CD8-positive, alpha-beta memory T cell (primary cell): ENCODE measurements around the gene COL27A1. TPM values are rescaled to one million over a fixed set of nuclear protein-coding genes. Genes with fewer than 3 reads are reported as not detected.

Source experiments
- CTCF ChIA-PET: fragments of 350-600 bp; sonication (Branson Sonifier 250); formaldehyde crosslinking; loops from one replicate; lab custom pipeline; 2021; ENCODE audit warnings: antibody characterized with exemption; lab: Charles Lee
- POLR2A ChIA-PET: fragments of 350-600 bp; sonication (Branson Sonifier 250); formaldehyde crosslinking; loops from one replicate; lab custom pipeline; 2021; ENCODE audit warnings: antibody characterized with exemption; lab: Charles Lee
- DNase-seq, 5 donors: peaks; one replicate each; pipeline versions ENCODE4 v3.0.0 to v3.0.0-alpha.2; 2020 to 2022; ENCODE audit warnings: mixed read lengths in 1 of 5
- H3K27ac ChIP-seq: one replicate; pipeline ENCODE4 v1.7.0; 2013; ENCODE audit warnings: low read depth, mild to moderate bottlenecking, low read length, moderate library complexity
- H3K27me3 ChIP-seq: 2 replicates; pipeline ENCODE4 v1.7.0; 2013; ENCODE audit warnings: low read length, mild to moderate bottlenecking; ENCODE audit not compliant: insufficient read depth, poor library complexity, severe bottlenecking
- H3K36me3 ChIP-seq: 2 replicates; pipeline ENCODE4 v1.7.0; 2013; ENCODE audit warnings: mild to moderate bottlenecking, low read length, moderate library complexity; ENCODE audit not compliant: insufficient read depth
- H3K4me1 ChIP-seq: 2 replicates; pipeline ENCODE4 v1.7.0; 2013; ENCODE audit warnings: mild to moderate bottlenecking, low read length, moderate library complexity; ENCODE audit not compliant: insufficient read depth
- H3K4me3 ChIP-seq: 2 replicates; pipeline ENCODE4 v1.7.0; 2013; ENCODE audit warnings: mild to moderate bottlenecking, low read length
- H3K9me3 ChIP-seq: 2 replicates; pipeline ENCODE4 v1.7.0; 2013; ENCODE audit warnings: mild to moderate bottlenecking, low read length
- H3K27ac Mint-ChIP-seq, 8 donors: one replicate each; pipeline ENCODE4 v1.8.0; 2020 to 2021; ENCODE audit warnings: mixed read lengths in 8 of 8, mild to moderate bottlenecking in 6 of 8, inconsistent platforms in 3 of 8, moderate library complexity in 3 of 8
- H3K27me3 Mint-ChIP-seq, 2 donors: one replicate each; pipeline ENCODE4 v1.8.0; 2020 to 2021; ENCODE audit warnings: mixed read lengths in 2 of 2, mild to moderate bottlenecking in 1 of 2, moderate library complexity in 1 of 2
- H3K36me3 Mint-ChIP-seq, 3 donors: one replicate each; pipeline ENCODE4 v1.8.0; 2020 to 2021; ENCODE audit warnings: mixed read lengths in 3 of 3, inconsistent platforms in 1 of 3, mild to moderate bottlenecking in 1 of 3
- H3K4me1 Mint-ChIP-seq, 3 donors: one replicate each; pipeline ENCODE4 v1.8.0; 2020 to 2021; ENCODE audit warnings: mixed read lengths in 3 of 3, inconsistent platforms in 1 of 3, mild to moderate bottlenecking in 1 of 3
- H3K4me3 Mint-ChIP-seq, 7 donors: one replicate each; pipeline ENCODE4 v1.8.0; 2020 to 2021; ENCODE audit warnings: mixed read lengths in 7 of 7, mild to moderate bottlenecking in 6 of 7, moderate library complexity in 4 of 7, inconsistent platforms in 2 of 7
- H3K9me3 Mint-ChIP-seq, 5 donors: one replicate each; pipeline ENCODE4 v1.8.0; 2020 to 2022; ENCODE audit warnings: mixed read lengths in 5 of 5, mild to moderate bottlenecking in 3 of 5, moderate library complexity in 2 of 5, inconsistent platforms in 1 of 5
- polyA plus RNA-seq: library from polyadenylated mRNA; unstranded; fragments of 300-500 nt; fragmentation: Illumina TruSeq; gene quantifications from one replicate; pipeline ENCODE4 v1.2.3, GENCODE V29; 2021
- total RNA-seq, 2 experiments: library from RNA; stranded (reverse); gene quantifications; one replicate each; pipeline ENCODE4 v1.2.3, GENCODE V29; 2021

The COL27A1 gene
- total and polyA plus RNA-seq, 3 experiments from 2014 or later, result 0.86 to 1.6 TPM; not detected in 1

GRCh38 chr9:114121227-114122135, 33.9 kb upstream of the COL27A1 start:
- H3K4me1 ChIP-seq, result no peaks in the 10 kb centered on the region
- H3K36me3 Mint-ChIP-seq, result no peaks in the 10 kb centered on the region
- H3K4me3 Mint-ChIP-seq, result no peak overlapping the region
- H3K9me3 ChIP-seq, result no peaks in the 10 kb centered on the region
- H3K27me3 Mint-ChIP-seq, result peaks cover 9 to 25% of the 10 kb centered on the region in 2 donors
- H3K4me1 Mint-ChIP-seq, result no peaks in the 10 kb centered on the region
- H3K36me3 ChIP-seq, result no peaks in the 10 kb centered on the region
- DNase-seq, result no peak
- H3K4me3 ChIP-seq, result no peak overlapping the region
- no peaks in the 10 kb centered on the region for H3K27me3 ChIP-seq
- H3K9me3 Mint-ChIP-seq, result no peaks in the 10 kb centered on the region
- POLR2A ChIA-PET, result no interaction called here
- H3K27ac ChIP-seq, result no peak overlapping the region
- CTCF ChIA-PET, result no interaction called here
- H3K27ac Mint-ChIP-seq, result no peak overlapping the region

DNA sequence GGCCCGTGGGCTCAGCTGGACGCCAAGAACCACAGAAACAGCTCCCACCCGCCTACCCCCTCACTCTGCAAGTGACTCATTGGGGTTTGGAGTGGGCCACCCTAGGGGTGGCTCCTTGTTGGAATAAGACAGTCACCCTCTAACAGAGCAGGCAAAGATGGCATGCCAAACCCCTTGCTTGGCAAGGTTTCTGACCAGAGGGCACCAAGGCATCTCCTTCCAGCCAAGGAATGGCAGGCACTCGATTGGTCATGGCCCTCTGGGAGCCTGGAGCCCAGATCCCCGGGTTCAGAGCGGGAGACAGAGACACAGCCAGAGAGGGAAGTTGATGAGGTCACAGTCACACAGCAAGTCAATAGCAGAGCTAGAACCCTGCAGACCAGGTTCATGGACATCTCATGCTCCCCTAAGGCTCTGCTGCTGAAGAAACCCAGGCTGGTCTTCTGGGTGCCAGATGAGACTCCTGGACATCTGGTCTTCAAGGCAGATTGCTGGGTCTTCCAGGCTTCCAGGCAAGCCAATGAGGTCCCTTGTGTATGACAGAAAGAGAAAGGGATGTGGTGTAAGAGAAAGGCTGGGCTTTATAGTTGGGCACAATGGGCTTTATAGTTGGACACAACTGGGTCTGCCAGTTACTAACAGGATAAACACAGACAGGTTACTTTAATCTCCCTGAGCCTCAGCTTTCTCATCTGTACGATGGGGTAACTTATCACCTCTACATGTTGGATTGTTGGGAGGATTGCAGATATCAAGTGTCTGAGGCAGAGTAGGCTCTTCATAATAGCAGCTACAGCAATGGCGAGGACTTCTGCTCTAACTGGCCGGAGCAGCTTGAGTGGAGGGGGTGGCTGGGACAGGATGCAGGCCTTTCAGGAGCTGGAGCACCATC, 33.0 kb upstream of the COL27A1 start:
- H3K4me3 Mint-ChIP-seq, result no peak overlapping the region
- no peaks in the 10 kb centered on the region for H3K4me1 Mint-ChIP-seq
- Histone ChIP-seq H3K27me3 (no peaks in the 10 kb centered on the region), H3K36me3 (no peaks in the 10 kb centered on the region), H3K9me3 (no peaks in the 10 kb centered on the region), H3K27ac (no peak overlapping the region), H3K4me1 (no peaks in the 10 kb centered on the region), H3K4me3 (no peak overlapping the region)
- no peaks in the 10 kb centered on the region for H3K36me3 Mint-ChIP-seq
- peaks cover 6 to 24% of the 10 kb centered on the region in 2 donors for H3K27me3 Mint-ChIP-seq
- peaks cover 0 to 4% (median 2%) of the 10 kb centered on the region in 5 donors for H3K9me3 Mint-ChIP-seq
- ChIA-PET CTCF (no interaction called here), POLR2A (no interaction called here)
- H3K27ac Mint-ChIP-seq, result no peak overlapping the region
- DNase-seq, result no peak

DNA sequence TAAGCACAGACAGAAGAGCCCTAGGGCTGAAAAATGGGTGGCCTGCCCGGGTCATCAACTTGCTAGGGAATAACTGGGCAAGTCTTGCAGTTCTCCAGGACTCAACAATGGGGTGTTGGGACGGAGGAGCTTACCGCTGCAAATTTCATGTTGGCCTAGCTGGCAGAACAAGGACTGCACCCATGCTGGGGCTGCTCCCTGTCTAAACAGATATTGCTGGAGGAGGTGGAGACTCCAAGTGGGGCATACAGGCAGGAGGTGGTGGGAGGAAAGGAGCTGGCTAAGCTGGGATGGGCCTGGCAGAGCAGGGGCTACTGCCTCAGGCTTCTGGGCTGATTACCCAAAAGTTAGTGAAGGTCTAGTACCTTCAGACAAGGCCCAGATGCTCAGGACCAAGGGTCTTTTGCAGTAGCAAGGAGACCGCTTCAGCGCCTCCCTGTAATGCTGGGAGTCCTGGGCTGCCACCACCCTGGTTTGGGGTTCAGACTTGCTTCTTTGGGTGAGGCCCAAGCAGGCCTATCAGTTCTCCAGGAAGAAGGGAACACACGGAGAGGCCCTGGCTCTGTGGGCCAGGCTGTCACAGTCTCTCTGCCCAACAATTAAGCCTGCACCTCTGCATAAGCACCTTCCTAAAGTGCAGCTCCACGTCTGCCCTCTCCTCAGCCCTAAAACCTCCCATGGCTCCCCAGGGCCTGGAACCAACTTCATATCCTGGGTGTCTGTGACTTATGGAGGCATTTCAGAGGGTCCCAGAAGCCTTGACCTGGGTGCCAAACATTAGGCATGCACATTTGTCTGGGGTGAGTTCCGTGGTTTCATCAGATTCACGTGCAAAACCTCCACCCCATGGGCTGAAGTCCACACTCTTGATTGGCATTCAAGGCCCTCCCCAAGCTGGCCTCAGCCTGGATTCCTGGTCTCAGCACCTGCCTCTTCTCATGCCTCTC, 32.0 kb upstream of the COL27A1 start:
- H3K27me3 Mint-ChIP-seq, result peaks cover 11 to 20% of the 10 kb centered on the region in 2 donors
- Histone ChIP-seq H3K9me3 (no peaks in the 10 kb centered on the region), H3K36me3 (no peaks in the 10 kb centered on the region), H3K4me3 (no peak overlapping the region), H3K27me3 (no peaks in the 10 kb centered on the region), H3K27ac (no peak overlapping the region), H3K4me1 (no peaks in the 10 kb centered on the region)
- no peak overlapping the region for H3K27ac Mint-ChIP-seq
- ChIA-PET POLR2A (no interaction called here), CTCF (interaction anchor here (1.0 kb wide), 1 partner anchor 16 kb away, joined by 3 read pairs; no protein-coding TSS in a partner anchor)
- peaks cover 0 to 4% (median 0%) of the 10 kb centered on the region in 3 donors for H3K36me3 Mint-ChIP-seq
- DNase-seq, result no peak
- no peaks in the 10 kb centered on the region for H3K4me1 Mint-ChIP-seq
- no peak overlapping the region for H3K4me3 Mint-ChIP-seq
- peaks cover 0 to 13% (median 10%) of the 10 kb centered on the region in 5 donors for H3K9me3 Mint-ChIP-seq

- ChIA-PET CTCF (no interaction called here), POLR2A (no interaction called here)
- no peak for DNase-seq
- peaks cover 0 to 7% (median 0%) of the 10 kb centered on the region in 3 donors for H3K36me3 Mint-ChIP-seq
- Histone ChIP-seq H3K27me3 (no peaks in the 10 kb centered on the region), H3K4me3 (no peak overlapping the region), H3K9me3 (no peaks in the 10 kb centered on the region), H3K36me3 (no peaks in the 10 kb centered on the region), H3K4me1 (no peaks in the 10 kb centered on the region), H3K27ac (no peak overlapping the region)
- no peaks in the 10 kb centered on the region for H3K4me1 Mint-ChIP-seq
- peaks cover 8 to 19% of the 10 kb centered on the region in 2 donors for H3K27me3 Mint-ChIP-seq
- peak overlapping the region in 1 of 8 donors; percentile 55 for H3K27ac Mint-ChIP-seq
- peaks cover 0 to 16% (median 10%) of the 10 kb centered on the region in 5 donors for H3K9me3 Mint-ChIP-seq
- no peak overlapping the region for H3K4me3 Mint-ChIP-seq
Observed at GRCh38 chr9:114124138-114124537, 31.2 kb upstream of the COL27A1 start.

DNA sequence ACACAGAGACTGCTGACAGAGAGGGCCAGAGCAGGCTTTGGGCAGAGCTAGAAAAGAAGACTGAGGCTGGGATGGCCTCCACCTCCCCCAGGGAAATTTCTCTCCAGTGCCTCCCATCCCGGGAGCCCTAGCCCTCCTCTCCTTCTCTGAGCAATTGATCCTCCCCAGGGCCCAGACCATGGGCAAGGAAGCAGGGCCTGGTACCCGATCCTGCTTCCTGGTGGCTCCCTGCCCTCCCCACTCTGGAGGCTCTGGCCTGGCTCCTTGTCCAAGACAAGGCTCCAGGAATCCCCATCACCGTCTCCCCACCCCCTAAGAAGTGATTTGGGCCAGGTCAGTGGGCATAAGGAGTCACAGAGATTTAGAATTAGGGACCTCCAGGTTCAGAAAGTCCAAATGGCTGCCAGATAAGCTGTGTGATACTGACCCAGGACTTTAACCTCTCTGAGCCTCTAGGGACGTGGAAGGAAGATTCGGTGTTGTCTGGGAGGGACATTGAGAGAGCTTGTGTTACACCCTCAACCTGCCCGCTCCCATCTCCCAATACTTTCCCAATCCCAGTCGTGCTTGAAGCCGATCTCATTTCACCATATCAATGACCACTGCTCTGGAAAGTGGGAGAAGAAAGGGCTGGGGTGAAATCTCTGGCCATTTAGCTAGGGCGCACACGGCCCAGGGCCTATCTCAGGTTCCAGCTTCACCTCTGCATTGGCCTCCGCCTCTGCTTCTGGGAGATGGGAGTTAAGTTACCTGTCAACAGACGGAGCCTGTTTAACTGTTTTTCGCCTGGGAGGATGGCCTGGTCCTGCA, 30.5 kb upstream of the COL27A1 start:
- H3K27me3 Mint-ChIP-seq, result peaks cover 14 to 25% of the 10 kb centered on the region in 2 donors
- CTCF ChIA-PET, result no interaction called here
- Histone ChIP-seq H3K36me3 (no peaks in the 10 kb centered on the region), H3K4me1 (no peaks in the 10 kb centered on the region), H3K4me3 (no peak overlapping the region), H3K9me3 (no peaks in the 10 kb centered on the region), H3K27ac (no peak overlapping the region), H3K27me3 (no peaks in the 10 kb centered on the region)
- no peak overlapping the region for H3K27ac Mint-ChIP-seq
- H3K9me3 Mint-ChIP-seq, result peaks cover 0 to 16% (median 10%) of the 10 kb centered on the region in 5 donors
- H3K36me3 Mint-ChIP-seq, result peaks cover 0 to 7% (median 0%) of the 10 kb centered on the region in 3 donors
- H3K4me1 Mint-ChIP-seq, result no peaks in the 10 kb centered on the region
- POLR2A ChIA-PET, result no interaction called here
- no peak for DNase-seq
- H3K4me3 Mint-ChIP-seq, result no peak overlapping the region

GRCh38 chr9:114125476-114126013, 29.8 kb upstream of the COL27A1 start:
- Histone ChIP-seq H3K4me3 (no peak overlapping the region), H3K27ac (no peak overlapping the region), H3K27me3 (no peaks in the 10 kb centered on the region), H3K9me3 (no peaks in the 10 kb centered on the region), H3K36me3 (no peaks in the 10 kb centered on the region), H3K4me1 (no peaks in the 10 kb centered on the region)
- Mint-ChIP-seq H3K9me3 (peaks cover 0 to 16% (median 10%) of the 10 kb centered on the region in 5 donors), H3K4me1 (no peaks in the 10 kb centered on the region), H3K36me3 (peaks cover 0 to 7% (median 0%) of the 10 kb centered on the region in 3 donors), H3K27me3 (peaks cover 14 to 31% of the 10 kb centered on the region in 2 donors), H3K27ac (no peak overlapping the region), H3K4me3 (no peak overlapping the region)
- ChIA-PET CTCF (no interaction called here), POLR2A (no interaction called here)
- DNase-seq, result no peak
